Esophagus mucosa (tissue), 1 donor: ENCODE results near the gene GPR146. TPM values are rescaled to one million over a fixed set of nuclear protein-coding genes. Genes with fewer than 3 reads are reported as not detected.

Experiments
- ATAC-seq: fragments of 200-7000 bp; cut with Tn5 transposase; one replicate; pipeline ENCODE4 v1.9.1; 2020
- total RNA-seq: library from RNA; stranded (reverse); gene quantifications from one replicate; pipeline ENCODE4 v1.2.4, GENCODE V29; 2023
- donor health status: DM: yes; HTN: yes; CAD: no.

Gene GPR146
- total RNA-seq, 1 donor from 2014 or later: 2.3 TPM

GRCh38 chr7:1079546-1079945, 35.2 kb downstream of the GPR146 start:
- no peak for ATAC-seq

GRCh38 chr7:1080252-1080920, 36.0 kb downstream of the GPR146 start:
- no peak for ATAC-seq

- no peak for ATAC-seq
These were observed 36.5 kb downstream of the GPR146 start for GRCh38 chr7:1080921-1081255.

- no peak for ATAC-seq
These were observed 37.0 kb downstream of the GPR146 start for GRCh38 chr7:1081336-1081735.

GRCh38 chr7:1081931-1082401, 37.6 kb downstream of the GPR146 start:
- no peak for ATAC-seq

GRCh38 chr7:1083729-1084657, 39.6 kb downstream of the GPR146 start:
- ATAC-seq: no peak

GRCh38 chr7:1085266-1085665, 40.9 kb downstream of the GPR146 start:
- no peak for ATAC-seq

GRCh38 chr7:1085910-1086421, 41.6 kb downstream of the GPR146 start:
- no peak for ATAC-seq

GRCh38 chr7:1086588-1087464, 42.5 kb downstream of the GPR146 start:
- peak; percentile 64 for ATAC-seq

GRCh38 chr7:1087465-1087814, 43.1 kb downstream of the GPR146 start:
- no peak for ATAC-seq

- ATAC-seq: peak; percentile 51
These were observed 43.9 kb downstream of the GPR146 start, which contains the start of gene GPER1 for GRCh38 chr7:1087952-1088920. TSS of gene GPER1 (plus strand) at chr7:1088113. CDS start at chr7:1091729, 3,616 bp downstream.

GRCh38 chr7:1090236-1090635, 45.9 kb downstream of the GPR146 start:
- no peak for ATAC-seq

GRCh38 chr7:1090686-1091643, 46.6 kb downstream of the GPR146 start:
- no peak for ATAC-seq

- ATAC-seq: no peak
These were observed 47.3 kb downstream of the GPR146 start for GRCh38 chr7:1091644-1092027.

- no peak for ATAC-seq
These were observed 47.9 kb downstream of the GPR146 start for GRCh38 chr7:1092161-1092632.

- no peak for ATAC-seq
These were observed 48.6 kb downstream of the GPR146 start for GRCh38 chr7:1092806-1093501.

- no peak for ATAC-seq
These were observed 49.1 kb downstream of the GPR146 start for GRCh38 chr7:1093502-1093843.

GRCh38 chr7:1093916-1094508, 49.7 kb downstream of the GPR146 start:
- no peak for ATAC-seq

GRCh38 chr7:1094870-1095269, 50.5 kb downstream of the GPR146 start:
- ATAC-seq: no peak
